Ectodermal cell (in vitro differentiated cells): ENCODE measurements around the gene TRAF4.

Source experiments
- H3K27ac ChIP-seq: 2 replicates; pipeline ENCODE4 v1.7.0; 2013; ENCODE audit warnings: mild to moderate bottlenecking, low read depth, low read length; ENCODE audit not compliant: insufficient read depth, poor library complexity, severe bottlenecking
- H3K27me3 ChIP-seq: 2 replicates; pipeline ENCODE4 v1.7.0; 2013; ENCODE audit warnings: mild to moderate bottlenecking, low read length; ENCODE audit not compliant: insufficient read depth, control insufficient read depth, poor library complexity, severe bottlenecking
- H3K36me3 ChIP-seq: one replicate; pipeline ENCODE4 v1.7.0; 2013; ENCODE audit warnings: low read length; ENCODE audit not compliant: control insufficient read depth, insufficient read depth
- H3K4me1 ChIP-seq: one replicate; pipeline ENCODE4 v1.7.0; 2013; ENCODE audit warnings: low read length; ENCODE audit not compliant: control insufficient read depth, insufficient read depth
- H3K4me3 ChIP-seq: 2 replicates; pipeline ENCODE4 v1.7.0; 2013; ENCODE audit warnings: low read depth, low read length, control low read depth; ENCODE audit not compliant: insufficient read depth
- H3K9me3 ChIP-seq: 2 replicates; pipeline ENCODE4 v1.7.0; 2013; ENCODE audit warnings: mild to moderate bottlenecking, low read length, moderate library complexity; ENCODE audit not compliant: control insufficient read depth
- WGBS, 2 experiments: methylation state at CpG; one replicate each; pipeline ENCODE4 v1.1.7; 2013; ENCODE audit warnings: missing lambda C conversion rate in 2 of 2; 5-methylcytosine and 5-hydroxymethylcytosine counted together

Gene TRAF4

DNA sequence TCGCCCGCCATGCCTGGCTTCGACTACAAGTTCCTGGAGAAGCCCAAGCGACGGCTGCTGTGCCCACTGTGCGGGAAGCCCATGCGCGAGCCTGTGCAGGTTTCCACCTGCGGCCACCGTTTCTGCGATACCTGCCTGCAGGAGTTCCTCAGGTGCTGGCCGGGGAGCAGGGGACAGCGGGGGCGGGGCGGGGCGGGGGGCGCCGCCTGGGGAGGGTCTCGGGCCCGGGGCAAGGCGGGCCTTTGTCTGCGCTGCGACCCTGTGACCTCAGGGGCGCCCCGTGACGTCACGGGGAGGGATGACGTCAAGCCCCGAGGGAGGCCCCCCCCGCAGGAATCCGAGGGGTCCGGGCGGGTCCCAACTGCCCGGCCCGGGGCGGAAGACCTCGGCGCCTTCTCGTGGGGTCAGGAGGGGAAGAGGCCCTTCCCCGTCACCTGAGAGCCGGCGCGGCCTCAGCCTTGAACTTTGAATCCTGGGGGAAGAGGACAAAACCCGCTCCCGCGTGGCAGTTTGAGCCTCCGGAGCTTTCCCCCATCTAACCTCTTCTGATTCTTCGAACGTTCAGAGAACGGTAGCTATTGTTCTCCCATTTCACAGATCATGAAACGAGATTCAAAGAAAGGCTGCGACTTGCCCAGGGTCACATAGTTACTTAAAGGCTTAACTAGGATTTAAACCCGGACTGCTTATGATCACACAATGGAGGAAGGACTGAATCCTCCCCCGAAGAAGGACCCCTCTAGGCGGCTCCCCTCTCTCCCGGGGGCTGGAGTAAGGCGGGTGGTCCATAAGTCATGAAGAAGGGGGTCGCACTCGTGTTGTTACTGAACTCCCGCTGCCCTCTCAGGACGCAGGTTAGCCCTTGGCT, 527 bp downstream of the TRAF4 start:
- no peaks in the 10 kb centered on the region for H3K27me3 ChIP-seq
- no peaks in the 10 kb centered on the region for H3K9me3 ChIP-seq
- H3K4me1 ChIP-seq, result peaks cover 27% of the 10 kb centered on the region
- H3K27ac ChIP-seq, result peak overlapping the region; percentile 100
- peak overlapping the region; percentile 60 for H3K4me3 ChIP-seq
- WGBS, 2 experiments, result 0% methylated on average over 61 of the region's 61 CpGs
- H3K36me3 ChIP-seq, result peaks cover 17% of the 10 kb centered on the region

DNA sequence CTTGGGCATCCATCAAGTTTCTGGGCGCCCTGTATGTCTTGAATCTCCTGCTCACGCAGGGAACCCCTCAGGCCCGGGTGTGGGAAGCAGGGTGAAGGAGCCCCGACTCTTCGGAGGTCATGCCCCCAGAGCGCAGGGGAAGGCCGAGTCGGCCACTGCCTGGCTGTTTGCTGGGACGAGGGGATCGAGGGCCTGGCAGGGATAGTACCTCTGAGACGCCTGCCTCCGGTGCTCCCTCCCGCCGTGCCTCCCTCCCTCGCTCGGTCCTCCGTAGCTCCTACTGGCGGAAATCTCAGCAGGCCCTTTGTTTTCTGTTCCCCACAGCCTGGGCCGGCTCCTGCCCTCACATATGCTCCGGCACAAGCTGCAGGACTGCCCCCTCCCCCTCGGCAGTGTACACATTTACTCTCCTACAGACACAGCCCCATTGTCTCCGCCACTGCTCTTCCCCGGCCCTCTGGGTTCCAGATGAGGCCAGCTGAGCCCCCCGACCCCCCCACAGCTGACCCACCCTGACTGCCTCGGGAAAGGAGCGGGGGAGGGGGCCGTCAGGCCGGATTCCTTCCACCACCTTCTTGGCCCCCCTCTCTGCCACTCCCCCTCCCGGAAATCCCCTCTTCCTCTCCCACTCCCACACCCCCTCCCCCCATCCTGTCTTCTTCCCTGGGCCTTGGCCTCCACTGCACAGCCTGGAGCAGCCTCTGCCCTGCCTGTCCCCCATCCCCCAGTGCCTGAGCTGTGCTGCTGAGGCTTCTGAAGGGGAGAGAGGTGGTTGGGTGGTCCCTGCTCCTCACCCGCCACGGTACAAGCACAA, 1.4 kb downstream of the TRAF4 start:
- Histone ChIP-seq H3K27me3 (no peaks in the 10 kb centered on the region), H3K4me3 (peak overlapping the region; percentile 60), H3K4me1 (peaks cover 27% of the 10 kb centered on the region), H3K36me3 (peaks cover 18% of the 10 kb centered on the region), H3K9me3 (no peaks in the 10 kb centered on the region), H3K27ac (peak overlapping the region; percentile 100)
- WGBS, 2 experiments, result 1% methylated on average over 31 of the region's 31 CpGs

DNA sequence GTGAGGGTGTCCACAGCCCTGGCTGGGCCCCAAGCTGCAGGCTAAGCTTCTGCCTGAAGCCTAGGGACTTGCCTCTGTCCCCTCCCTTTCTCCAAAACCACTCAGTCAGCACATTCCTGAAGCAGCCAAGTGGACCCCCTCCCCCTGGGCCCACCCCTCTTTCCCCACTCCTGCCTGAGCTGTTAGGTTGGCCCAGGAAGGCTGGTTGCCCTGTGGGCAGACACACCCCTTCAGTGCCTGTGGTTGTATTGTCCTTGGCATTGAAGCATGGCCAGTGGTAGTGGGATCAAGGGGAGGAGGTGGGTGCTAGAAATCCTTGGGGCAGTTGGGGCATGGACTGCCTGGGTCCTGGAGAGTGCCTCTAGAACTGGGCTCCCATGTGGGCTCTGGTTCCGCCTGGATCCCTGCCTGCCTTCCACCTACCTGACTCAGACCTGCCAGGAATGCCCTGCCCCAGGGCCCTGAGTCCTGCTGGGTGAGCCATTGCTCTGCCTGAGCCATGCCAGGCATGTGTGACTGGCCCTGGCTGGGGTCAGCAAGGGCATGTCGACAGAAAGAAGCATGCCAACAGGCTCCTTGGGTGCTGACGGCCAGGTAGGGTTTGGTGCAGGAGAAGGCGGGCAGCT, 2.1 kb downstream of the TRAF4 start:
- Histone ChIP-seq H3K4me3 (peak overlapping the region; percentile 60), H3K27ac (peak overlapping the region; percentile 100), H3K36me3 (peaks cover 25% of the 10 kb centered on the region), H3K4me1 (peaks cover 27% of the 10 kb centered on the region), H3K9me3 (no peaks in the 10 kb centered on the region), H3K27me3 (no peaks in the 10 kb centered on the region)
- 78 to 80% methylated on average over 4 of the region's 4 CpGs for WGBS, 2 experiments

DNA sequence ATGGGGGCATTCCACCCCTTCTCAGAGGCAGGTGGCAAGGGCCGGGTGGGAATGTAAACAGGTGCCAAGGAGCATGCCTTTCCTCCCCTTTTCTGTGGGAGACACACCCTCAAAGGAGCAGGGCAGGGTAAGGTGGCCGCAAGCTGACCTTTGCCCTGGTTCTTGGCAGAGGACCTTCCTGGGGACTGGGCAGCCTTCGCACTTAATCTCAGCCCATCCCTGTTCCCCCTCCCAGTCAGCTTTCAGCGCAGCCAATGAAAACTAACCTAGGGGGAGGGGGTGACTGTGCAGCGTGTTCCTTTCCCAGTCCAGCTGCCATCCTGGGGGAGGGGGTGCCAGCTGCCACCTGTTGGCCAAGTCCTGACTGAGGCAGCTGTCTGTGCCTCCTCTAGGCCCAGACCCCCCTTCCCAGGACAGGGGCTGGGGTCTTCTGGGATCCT, 2.8 kb downstream of the TRAF4 start:
- Histone ChIP-seq H3K4me1 (peaks cover 27% of the 10 kb centered on the region), H3K27me3 (no peaks in the 10 kb centered on the region), H3K27ac (peak overlapping the region; percentile 100), H3K36me3 (peaks cover 31% of the 10 kb centered on the region), H3K9me3 (no peaks in the 10 kb centered on the region), H3K4me3 (no peak overlapping the region)
- 52 to 57% methylated on average over 5 of the region's 5 CpGs for WGBS, 2 experiments

DNA sequence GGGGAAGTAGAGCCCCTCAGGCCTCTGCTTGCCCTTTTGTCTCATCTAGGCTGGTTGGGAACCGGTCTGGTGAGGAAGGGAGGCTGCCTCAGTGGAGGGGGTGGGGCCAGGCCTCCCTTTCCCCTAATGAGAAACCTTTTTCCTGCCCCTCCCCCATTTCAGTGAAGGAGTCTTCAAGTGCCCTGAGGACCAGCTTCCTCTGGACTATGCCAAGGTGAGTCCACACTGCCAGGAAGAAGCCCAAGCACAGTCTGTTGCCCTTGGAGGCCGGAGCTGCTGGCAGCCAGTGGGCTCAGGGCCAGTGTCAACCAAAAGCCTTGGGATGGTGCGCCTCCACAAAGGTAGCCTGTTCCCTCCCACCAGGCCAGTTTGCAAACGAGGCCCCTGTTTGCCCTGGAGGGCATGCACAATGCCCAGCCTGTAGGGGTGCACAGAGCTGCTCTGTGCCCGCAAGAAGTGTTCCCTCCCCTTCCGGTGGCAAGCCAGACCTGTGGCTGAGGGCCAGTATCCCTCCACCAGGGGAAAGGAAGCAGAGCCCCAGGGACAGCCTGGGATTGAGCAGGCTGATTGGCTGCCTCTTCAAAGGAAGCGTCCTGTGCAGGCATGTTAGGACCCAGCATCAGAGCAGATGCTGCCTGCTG, 3.4 kb downstream of the TRAF4 start:
- Histone ChIP-seq H3K9me3 (no peaks in the 10 kb centered on the region), H3K27me3 (no peaks in the 10 kb centered on the region), H3K4me1 (peaks cover 27% of the 10 kb centered on the region), H3K4me3 (no peak overlapping the region), H3K36me3 (peaks cover 34% of the 10 kb centered on the region), H3K27ac (peak overlapping the region; percentile 100)
- 82 to 83% methylated on average over 7 of the region's 7 CpGs for WGBS, 2 experiments

DNA sequence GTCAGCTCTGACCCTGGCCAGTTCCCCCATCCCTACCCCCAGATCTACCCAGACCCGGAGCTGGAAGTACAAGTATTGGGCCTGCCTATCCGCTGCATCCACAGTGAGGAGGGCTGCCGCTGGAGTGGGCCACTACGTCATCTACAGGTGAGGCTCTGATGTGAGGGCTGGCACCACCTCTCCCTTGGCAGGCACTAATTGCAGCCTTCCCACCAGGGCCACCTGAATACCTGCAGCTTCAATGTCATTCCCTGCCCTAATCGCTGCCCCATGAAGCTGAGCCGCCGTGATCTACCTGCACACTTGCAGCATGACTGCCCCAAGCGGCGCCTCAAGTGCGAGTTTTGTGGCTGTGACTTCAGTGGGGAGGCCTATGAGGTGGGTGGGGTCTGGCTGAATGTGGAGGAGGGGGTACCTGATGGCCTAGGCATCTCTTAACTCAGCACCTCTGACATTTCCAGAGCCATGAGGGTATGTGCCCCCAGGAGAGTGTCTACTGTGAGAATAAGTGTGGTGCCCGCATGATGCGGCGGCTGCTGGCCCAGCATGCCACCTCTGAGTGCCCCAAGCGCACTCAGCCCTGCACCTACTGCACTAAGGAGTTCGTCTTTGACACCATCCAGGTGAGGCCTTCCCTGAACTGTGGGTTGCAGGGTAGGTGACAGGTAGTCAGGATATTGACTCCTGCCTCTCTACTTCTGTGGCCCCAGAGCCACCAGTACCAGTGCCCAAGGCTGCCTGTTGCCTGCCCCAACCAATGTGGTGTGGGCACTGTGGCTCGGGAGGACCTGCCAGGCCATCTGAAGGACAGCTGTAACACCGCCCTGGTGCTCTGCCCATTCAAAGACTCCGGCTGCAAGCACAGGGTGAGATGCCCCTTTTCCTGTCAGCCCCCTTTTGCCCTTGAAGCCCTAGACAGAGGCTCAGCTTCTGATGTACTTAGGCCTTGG, 4.3 kb downstream of the TRAF4 start:
- H3K27ac ChIP-seq, result no peak overlapping the region
- no peak overlapping the region for H3K4me3 ChIP-seq
- peaks cover 34% of the 10 kb centered on the region for H3K36me3 ChIP-seq
- WGBS, 2 experiments, result 92 to 94% methylated on average over 18 of the region's 18 CpGs
- H3K9me3 ChIP-seq, result no peaks in the 10 kb centered on the region
- peaks cover 24% of the 10 kb centered on the region for H3K4me1 ChIP-seq
- no peaks in the 10 kb centered on the region for H3K27me3 ChIP-seq

DNA sequence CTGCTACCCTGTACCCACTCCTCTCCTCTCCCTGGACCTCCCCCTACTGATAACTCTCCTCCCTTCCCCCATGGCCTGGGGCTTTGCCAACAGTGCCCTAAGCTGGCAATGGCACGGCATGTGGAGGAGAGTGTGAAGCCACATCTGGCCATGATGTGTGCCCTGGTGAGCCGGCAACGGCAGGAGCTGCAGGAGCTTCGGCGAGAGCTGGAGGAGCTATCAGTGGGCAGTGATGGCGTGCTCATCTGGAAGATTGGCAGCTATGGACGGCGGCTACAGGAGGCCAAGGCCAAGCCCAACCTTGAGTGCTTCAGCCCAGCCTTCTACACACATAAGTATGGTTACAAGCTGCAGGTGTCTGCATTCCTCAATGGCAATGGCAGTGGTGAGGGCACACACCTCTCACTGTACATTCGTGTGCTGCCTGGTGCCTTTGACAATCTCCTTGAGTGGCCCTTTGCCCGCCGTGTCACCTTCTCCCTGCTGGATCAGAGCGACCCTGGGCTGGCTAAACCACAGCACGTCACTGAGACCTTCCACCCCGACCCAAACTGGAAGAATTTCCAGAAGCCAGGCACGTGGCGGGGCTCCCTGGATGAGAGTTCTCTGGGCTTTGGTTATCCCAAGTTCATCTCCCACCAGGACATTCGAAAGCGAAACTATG, 5.2 kb downstream of the TRAF4 start:
- H3K9me3 ChIP-seq, result no peaks in the 10 kb centered on the region
- peaks cover 19% of the 10 kb centered on the region for H3K4me1 ChIP-seq
- no peak overlapping the region for H3K27ac ChIP-seq
- peaks cover 34% of the 10 kb centered on the region for H3K36me3 ChIP-seq
- no peak overlapping the region for H3K4me3 ChIP-seq
- no peaks in the 10 kb centered on the region for H3K27me3 ChIP-seq
- 95 to 96% methylated on average over 18 of the region's 18 CpGs for WGBS, 2 experiments

DNA sequence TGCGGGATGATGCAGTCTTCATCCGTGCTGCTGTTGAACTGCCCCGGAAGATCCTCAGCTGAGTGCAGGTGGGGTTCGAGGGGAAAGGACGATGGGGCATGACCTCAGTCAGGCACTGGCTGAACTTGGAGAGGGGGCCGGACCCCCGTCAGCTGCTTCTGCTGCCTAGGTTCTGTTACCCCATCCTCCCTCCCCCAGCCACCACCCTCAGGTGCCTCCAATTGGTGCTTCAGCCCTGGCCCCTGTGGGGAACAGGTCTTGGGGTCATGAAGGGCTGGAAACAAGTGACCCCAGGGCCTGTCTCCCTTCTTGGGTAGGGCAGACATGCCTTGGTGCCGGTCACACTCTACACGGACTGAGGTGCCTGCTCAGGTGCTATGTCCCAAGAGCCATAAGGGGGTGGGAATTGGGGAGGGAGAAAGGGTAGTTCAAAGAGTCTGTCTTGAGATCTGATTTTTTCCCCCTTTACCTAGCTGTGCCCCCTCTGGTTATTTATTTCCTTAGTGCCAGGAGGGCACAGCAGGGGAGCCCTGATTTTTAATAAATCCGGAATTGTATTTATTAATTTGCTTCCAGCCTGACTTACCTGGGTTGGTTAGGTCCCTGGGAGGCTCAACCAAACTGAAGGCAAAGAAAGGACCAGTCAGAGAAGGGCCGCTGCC, 5.8 kb downstream of the TRAF4 start:
- H3K36me3 ChIP-seq, result peaks cover 34% of the 10 kb centered on the region
- H3K4me3 ChIP-seq, result no peak overlapping the region
- peaks cover 19% of the 10 kb centered on the region for H3K4me1 ChIP-seq
- no peak overlapping the region for H3K27ac ChIP-seq
- H3K27me3 ChIP-seq, result no peaks in the 10 kb centered on the region
- 68 to 73% methylated on average over 11 of the region's 11 CpGs for WGBS, 2 experiments
- H3K9me3 ChIP-seq, result no peaks in the 10 kb centered on the region
